ENCODE results near the gene CAPS2.

DNA sequence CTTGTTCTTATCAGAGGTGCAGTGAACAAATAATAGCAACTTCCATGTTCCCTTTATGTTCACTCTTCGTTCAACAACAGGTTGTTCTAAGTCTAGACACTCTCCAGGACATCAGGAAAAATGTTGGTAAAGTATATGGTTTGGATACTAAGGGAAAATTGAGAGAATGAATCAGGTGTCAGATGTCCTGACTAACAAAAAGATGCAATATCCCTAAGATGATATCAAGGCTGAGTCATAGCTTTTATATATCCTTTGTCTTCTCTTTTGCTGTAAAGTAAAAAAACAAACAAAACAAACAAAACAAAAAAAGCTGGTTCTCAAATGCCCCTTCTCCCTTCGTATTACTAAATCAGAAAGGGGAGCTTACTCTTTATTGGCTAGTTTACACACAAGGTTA is 15.4 kb upstream of the CAPS2 start:
- TF ChIP-seq POLR2A (IDR thresholded peaks at IDR 0.05) = no peak
- TF ChIP-seq CTCF (IDR thresholded peaks at IDR 0.05) = no peak

Measured in stomach (tissue), 4 donors.